ELR (cell line): ENCODE data around the gene LARP4B.

Source experiments
- DNase-seq: peaks from one replicate; pipeline ENCODE4 v3.0.0-alpha.2; 2015; ENCODE audit warnings: low read depth

The LARP4B gene

DNA sequence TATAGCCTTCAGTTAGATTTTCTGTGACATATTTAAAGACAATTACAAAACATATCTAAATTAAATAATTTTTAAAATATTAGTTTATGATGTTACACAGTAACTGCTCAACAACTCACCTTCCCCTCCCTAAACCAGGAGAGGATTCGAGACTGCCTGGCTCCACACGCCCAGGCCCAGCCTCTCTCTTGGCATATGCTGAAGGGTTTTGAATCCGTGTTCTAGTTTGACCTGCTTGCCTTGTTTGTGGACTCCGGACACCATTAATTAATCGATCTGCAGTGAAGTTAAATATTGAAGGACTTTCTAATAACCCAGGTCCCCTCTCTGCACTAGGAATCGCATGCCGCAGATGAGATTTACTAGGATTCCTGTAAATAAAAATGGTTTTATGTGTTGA is 106.6 kb downstream of the LARP4B start:
- no peak for DNase-seq

DNA sequence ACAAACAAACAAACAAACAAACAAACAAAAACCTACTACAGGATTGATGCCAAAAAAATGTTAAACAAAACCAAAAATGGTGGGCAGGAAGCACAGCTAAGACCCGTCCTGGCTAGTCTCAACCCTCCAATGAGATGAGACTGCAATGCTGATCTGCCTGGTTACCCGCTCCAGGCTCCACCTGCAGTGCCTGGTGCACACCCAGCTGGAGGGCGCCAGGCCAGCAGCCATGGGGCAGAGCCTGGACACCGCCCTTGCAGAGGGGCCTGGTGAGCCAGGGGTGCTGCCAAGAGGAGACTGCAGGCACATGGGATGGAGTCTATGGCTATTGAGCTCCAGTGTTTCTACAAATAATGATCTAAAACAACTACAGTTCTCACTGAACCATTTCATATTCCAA is 107.0 kb downstream of the LARP4B start:
- DNase-seq = no peak

DNA sequence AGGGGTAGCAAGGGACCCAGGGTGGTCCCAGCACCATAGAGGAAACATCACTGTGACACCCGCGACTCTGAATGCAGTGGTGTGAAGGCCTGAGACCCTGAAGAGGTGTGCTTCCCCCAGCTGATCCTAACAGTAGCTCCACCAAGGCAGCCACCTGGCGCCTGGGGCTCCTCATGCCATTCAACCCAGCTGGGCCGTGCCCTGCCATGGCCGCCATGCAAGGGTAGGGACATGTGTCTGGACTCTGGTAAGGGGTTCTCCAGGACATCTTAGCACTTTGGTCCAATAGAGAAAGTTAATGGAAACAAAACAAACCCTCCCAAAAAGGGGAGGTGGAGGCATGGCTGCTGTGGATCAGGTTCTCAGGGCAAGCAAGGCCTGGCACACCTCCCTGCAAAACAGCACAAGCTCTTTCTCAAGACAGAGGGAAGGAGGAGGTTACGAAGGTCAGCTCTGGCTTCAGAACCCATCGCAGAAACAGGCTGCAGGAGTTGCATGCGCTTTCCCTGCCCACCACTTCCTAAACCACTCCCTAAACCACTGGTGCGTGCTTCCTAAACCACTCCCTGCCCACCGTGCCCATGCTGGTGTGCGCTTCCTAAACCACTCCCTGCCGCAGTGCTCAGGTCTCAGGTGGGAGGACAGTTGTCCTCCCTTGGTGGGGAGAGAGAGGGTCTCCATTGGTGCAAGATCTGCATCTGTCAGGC is 108.7 kb downstream of the LARP4B start:
- DNase-seq = no peak

DNA sequence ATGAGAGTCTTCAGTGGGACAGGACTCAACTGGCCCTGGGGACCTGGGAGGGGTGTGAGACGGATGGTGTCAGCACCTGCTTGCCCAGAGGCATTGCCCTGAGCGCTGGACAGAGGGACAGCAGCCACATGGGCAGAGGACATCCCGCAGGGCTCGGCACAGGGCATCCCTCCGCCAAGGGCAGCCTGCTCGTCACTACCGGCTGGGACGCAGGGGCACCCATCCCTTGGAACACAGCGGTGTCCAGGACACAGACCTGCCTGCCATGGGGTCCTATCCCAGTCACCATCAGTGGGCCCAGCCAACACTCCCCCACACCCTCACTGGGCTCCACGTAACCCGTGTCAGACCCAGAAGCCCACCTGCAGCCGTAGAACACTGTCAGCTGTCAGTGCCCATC is 109.3 kb downstream of the LARP4B start:
- no peak for DNase-seq

DNA sequence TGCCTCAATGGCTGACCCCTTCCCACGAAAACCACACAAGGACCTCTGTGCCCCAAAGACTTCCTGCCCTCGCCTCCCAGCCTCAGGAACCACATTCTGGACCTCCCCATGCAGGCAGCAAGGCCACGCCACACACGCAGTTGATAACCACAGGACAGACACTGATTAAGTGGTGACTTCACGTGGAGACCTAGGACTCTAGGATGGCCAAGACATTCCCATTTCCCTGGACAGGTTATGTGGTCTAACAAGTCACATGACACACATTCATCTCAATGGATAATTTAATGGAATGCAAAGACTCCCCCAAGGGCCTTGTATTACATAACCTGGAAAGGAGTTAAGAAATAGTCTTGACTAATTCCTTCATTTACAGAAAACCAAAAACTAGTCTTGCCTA is 110.2 kb downstream of the LARP4B start:
- DNase-seq = peak; percentile 41

DNA sequence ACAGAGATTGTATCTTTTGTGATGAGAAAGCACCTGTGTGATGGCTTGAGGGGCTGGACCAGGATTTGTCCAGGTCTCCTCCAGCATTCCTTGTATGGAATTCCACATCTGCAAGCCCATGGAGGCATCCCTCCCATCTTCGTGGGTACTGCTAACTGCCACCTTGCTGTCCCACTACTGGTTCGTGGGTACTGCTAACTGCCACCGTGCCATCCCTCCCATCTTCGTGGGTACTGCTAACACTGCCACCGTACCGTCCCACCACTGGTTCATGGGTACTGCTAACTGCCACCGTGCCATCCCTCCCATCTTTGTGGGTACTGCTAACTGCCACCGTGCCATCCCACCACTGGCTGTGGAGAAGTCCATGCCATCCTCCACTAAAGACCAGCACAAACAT is 111.7 kb downstream of the LARP4B start:
- no peak for DNase-seq

DNA sequence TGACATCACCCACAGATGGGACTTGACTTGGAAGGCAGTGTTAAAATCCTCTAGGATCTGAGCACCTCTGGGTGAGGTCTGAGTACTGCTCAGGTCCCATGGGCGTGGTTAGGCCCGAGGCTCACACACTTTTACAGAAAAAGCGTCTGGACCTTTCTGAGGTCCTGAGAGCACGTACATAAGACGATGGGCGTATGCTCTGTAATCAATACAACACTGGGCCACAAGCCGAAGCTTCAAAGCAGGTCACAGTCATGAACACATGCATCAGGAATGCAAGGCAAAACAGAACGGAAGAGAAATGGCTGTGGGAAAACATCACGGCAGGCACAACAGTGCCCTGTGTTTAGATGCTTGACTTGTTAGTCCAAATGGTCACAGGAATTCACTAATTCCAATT is 112.2 kb downstream of the LARP4B start:
- peak; percentile 82 for DNase-seq

DNA sequence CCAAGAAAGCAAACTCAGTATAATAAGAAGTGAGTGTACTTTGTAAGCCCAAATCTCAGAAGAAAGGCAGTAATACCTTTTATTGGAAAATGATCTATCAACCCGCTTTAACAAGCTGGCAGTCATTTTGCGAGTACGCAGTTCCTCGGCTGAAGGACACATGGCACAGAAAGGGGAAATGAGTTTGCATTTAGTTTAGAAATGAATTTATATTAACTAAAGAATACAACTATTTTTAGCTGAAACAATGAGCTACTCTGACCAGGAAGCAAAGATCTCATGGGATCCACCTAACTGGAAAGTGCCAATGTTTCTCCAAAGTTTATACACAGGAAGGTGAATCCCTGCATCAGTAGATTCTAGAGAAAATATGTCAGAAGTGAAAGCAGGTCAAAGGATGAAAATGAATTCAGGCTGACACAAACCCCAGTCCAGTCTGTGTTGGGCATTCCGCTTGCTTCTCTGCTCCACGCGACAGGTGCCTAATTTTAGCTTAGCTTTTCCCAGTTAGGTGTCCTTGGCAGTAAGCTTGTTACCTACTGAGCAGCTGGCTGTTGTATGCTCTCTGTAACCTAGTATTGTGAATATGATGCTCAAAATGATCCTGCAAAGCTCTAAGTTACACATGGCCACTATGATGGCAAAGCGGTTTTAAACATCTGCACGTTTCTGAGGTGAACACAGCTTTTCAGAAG is 112.8 kb downstream of the LARP4B start:
- DNase-seq = no peak

DNA sequence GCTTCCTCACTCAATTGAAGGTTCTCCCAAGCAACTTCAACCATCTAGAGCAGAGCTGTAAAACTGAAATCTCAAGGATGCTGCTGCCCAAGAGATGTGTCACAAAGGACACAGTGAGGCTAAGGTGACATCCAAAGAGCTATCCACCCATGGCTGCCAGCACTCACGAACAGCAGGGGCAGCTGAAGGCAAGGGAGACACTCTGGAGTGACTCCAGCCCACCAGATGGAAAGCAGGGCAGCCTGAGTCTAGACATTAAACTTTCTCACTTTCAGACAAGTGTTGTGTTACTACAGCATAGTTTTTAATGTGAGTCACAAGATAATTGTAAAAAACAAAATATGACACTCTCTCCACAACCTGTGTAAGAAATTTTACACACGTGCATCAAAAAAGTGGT is 113.5 kb downstream of the LARP4B start:
- no peak for DNase-seq

DNA sequence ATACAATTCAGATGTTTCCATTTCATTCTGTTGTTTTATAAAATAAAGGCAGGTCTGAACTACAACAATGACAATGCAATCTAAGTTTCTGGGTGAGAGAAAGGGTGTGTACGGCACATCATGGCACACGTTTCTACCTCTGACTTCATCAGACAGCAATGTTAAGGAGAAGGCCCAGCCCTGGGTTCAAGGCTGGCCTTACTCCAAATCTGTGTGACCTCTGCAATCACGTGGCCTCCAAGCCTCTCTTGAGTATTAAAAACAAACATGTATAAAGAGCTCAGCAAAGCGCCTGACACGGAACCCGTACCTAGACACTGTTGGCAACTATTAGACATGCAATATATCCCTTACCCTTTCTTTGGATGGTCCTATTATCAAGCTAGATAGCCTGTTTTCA is 114.1 kb downstream of the LARP4B start:
- no peak for DNase-seq

DNA sequence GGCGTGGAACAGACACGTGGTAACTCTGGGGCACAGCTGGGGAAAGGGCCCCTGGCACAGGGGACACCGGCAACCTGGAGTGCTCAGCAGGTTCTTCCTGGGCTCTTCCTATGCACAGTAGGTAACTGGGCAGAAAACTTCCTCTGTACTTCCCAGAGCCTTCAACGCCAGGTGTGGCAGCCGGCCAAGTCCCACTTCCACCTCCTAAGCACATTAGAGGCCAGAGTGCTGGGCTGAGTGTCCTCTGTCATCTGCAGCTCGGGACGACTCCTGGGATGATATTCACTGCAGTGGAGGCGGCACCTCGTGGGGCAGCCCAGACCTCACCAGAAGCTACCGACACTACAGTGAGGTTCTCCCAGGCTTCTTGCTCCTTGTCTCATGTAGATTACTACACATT is 114.5 kb downstream of the LARP4B start:
- DNase-seq = no peak

DNA sequence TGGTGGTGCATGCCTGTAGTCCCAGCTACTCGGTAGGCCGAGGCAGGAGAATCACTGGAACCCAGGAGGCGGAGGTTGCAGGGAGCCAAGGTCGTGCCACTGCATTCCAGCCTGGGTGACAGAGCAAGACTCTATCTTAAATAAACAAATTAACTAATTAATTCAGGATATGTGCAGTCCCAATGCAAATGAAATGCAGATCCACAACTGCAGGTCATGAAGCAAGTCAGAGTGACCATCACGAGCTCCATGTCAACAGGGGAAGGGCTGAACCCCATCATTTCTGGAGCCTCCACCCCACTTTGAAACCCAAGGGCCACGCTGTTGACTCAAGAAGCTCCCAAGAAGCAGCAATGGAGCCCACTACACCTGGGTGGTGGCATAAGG is 115.4 kb downstream of the LARP4B start:
- no peak for DNase-seq

DNA sequence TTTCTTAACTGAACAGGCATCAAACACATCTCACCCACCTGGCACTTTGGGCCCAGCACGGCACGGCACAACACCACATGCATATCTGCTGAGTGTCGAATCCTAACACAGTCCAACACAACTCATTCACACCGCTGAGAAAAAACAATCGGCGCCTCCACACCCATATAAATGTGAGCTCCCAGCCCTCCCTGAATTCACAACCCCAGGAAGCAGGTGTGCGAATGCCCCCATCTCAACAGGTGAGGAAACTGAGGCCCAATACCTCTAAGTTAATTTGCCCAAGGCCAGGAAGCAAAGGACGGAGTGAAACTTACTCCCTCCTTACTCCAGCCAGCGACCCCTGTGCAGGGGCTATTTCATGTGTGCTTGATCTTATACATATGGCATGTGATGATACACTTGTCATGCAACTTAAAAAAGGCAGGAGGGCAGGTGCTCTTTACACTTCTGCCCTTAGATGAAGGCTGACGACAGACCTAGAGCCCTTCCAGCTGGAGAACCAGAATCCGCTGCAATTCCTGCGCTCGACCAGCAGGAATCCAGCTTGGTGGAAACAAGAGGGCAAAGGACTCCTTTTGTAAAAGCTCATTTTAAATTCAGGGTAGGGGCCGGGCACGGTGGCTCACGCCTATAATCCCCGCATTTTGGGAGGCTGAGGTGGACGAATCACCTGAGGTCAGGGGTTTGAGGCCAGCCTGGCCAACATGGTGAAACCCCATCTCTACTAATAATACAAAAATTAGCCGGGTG is 116.0 kb downstream of the LARP4B start:
- DNase-seq = peak; percentile 24

DNA sequence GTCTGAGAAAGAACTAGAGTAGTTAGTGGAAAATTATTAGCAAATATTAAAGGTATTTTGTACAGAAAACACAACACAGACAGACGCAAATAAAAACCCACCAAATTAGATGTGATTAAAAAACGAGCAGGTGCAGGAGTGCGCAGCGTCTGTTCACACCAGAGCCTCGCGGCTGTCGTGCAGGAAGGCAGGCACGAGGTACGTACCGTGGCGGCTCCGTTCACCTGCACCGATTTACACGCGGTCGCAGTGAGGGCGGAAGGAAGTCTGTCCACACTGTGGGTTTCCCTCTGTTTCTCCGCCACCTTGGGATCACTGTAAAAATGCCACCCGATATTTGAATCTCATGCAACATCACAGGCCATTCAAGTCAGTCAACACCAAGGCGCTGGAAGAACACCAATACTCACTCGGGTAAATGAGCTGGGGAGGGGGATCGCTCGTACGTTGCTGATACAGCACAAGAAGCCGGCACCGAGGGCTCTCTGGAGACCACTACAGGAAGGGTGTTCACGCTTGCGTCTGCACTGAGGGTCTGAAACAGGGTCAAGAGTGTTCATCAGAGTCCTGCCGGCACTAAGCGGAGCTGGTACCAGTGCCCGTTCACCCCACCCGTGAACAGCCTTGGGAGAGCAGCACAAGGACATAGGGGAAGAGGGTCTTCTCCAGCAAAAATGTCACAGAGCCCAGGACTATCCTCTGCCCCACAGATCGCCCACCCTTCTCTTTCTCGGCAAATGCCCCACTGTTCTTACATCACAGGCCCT is 116.8 kb downstream of the LARP4B start:
- DNase-seq = no peak

DNA sequence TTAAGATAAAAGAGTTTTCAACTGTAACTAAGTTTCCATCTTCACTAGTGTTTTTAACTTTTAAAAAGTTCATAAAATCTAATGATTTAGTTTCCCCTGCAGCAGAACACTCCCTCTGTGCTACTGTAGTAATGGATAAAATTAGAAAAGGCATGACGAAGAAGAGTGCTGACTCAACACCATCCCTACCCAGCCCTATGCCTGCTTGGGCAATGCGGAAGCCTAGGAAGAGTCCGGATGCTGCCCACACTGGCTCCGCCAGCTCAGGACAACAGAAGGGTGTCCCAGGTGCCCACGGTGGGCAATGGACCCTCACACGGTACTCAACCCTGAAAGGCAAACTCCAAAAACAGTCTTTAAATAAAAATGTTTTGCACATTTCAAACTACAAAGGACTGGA is 118.2 kb downstream of the LARP4B start:
- no peak for DNase-seq

DNA sequence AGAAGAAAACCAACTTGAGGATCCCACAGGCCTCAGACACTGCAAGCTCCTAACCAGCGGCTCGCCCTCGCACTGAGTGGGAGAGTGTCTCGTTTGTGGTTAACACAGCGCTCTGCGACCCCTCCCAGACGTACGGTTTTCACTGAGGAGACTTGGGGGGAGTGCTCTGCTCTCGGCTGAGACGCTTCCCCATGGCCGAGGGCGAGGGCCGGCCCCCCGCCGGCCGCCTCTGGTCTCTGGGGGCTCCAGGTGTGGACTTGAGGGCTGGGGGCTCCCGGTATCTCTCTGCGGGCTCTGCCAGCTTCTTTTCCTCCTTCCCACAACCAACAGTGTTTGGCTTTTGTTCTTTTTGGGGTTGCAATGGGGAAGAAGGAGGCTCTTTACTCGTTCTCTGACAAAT is 118.7 kb downstream of the LARP4B start:
- DNase-seq = no peak

DNA sequence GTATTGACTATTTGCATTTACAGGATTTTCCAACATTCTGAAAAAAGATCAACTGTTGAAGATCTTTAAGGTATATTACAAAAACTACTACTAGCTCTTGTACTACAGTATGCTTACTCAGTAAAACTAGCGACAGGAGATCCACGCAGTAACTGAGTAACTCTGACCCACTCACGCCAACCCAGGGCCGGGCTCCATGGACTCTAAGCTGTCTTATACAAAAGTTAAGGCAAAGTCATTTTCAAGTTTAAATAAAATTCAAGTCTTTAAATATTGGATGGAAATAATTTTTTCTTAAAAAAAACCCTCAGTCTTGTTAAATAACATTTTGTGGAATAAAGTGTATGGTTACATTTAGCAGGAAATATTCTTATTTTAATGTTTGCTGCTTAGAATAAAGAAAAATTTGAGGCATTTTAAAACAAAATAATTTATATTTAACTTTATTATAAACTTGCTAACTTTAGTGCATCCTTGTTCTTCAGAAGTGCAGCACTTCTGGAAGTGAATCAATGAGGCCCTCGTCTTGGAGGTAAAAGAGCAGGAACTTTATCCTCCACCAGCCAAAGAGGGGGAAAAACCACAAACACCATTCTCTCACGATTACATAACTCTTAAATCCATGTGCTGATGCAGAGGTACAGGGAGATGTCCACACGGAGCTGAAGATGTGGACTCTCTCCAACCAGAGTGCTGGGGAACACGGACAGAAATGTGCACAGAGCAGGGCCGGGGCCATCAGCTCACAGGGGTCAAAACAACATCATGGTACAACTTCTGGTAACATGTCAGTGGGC is 119.9 kb downstream of the LARP4B start:
- no peak for DNase-seq

DNA sequence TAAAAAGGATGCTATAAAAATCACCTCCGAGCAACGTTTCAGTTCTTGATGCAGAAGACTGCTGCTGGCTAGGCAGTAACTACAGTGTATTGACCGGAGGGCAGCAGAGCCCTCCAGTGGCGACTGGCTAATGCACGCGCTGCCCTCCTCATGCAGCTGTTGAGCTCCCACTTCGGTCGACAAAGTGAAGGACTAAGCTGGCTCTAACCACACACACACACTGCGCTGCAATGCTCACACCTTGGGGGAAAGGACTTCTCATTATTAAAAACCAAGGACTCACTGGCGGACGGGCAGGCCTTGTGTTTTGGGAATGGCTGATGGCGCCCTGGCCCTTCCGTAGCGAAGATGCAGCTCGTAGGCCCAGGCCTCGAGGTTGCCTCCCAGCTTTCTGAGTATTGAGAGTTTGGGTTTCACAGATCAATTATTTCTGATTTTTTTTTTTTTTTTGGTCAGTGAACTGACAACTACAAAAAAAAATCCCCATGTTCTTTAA is 121.1 kb downstream of the LARP4B start:
- DNase-seq = peak; percentile 22

DNA sequence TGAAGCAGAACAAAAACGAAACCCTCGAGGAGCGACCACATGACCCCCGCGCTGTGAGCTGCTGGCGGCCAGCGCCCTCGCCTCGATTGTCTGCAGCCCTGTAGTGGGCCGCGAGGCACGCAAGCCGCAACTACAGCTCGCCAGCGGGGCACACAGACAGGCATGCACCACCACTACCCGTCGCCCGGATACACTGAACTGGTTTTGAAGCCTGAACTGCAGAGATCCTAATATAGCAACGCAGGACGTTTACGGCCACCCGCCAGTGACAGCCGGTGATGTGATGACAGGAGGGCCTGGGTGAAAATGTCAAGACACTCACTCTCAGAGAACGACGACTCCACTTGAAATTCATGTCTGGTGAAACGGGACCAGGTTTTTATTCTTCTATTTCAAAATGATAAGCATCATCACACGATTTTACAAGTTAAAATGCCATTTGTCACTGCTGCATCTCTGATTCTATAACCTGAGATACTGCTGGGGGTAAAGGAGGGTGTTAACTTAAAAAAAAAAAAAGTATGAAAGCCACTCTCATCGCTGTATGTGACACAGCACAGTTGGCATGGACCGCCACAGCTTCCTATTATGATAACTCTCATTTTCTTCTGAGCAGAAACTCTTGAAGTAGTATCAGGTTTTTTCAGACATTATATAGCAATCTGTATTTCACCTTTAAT is 121.7 kb downstream of the LARP4B start:
- DNase-seq = no peak

DNA sequence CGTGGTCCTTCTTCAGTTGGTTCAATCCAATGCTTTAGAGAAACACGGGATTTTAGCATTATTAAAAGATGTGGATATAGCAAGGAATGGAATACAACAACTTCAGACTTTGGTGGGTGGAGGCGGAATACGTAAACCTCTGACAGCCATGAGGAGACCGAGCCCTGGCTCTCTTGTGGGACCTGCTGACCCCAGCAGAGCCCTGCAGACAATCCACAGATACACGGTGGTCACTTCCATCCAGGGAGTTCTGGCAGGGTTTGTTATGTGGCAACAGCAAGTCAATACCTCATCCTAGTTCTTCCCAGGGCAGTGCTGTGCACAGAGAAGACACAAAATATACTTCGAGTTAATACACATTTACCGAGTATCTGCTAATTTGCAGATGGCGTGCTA is 123.5 kb downstream of the LARP4B start:
- no peak for DNase-seq
